GM18873 (cell line): Measurements from ENCODE around the gene KCNJ15.

Source experiments
- ATAC-seq: cut with Tn5 transposase; IDR thresholded peaks from one replicate; pipeline ENCODE4 v1.9.1; 2021; ENCODE audit warnings: mild to moderate bottlenecking, moderate library complexity, moderate number of reproducible peaks; ENCODE audit not compliant: unreplicated experiment, low FRiP score

Gene KCNJ15

DNA sequence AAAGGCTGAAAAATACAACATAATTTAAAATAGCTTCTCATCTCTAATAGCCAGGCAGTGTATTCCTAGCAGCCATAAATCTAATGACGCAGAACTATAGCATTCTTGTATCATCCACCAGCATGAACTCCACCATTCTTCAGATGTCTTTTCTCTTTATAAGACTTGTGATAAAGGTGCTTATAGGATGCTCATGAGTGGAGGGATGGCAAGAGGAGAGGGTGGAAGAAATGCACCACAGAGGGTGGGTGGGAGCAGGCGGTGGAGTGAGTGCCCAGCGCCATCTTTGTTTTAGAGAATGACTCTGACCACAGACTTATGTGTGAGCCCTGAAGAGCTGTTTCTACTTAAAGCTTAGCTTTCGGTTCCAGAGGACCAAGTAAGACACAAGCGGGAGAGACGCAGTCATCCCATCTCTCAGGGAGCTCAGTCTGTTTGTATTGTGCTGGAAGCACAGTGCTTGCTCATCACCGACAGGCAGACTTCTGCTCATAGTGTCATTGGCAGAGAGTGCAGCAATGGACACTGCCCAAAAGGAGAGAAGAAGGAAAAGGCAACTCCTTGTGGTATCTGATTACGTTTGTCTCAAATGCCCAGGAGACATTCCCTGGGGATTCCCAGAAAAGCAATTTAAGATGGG lies 65.6 kb downstream of the KCNJ15 start:
- ATAC-seq, result no peak

DNA sequence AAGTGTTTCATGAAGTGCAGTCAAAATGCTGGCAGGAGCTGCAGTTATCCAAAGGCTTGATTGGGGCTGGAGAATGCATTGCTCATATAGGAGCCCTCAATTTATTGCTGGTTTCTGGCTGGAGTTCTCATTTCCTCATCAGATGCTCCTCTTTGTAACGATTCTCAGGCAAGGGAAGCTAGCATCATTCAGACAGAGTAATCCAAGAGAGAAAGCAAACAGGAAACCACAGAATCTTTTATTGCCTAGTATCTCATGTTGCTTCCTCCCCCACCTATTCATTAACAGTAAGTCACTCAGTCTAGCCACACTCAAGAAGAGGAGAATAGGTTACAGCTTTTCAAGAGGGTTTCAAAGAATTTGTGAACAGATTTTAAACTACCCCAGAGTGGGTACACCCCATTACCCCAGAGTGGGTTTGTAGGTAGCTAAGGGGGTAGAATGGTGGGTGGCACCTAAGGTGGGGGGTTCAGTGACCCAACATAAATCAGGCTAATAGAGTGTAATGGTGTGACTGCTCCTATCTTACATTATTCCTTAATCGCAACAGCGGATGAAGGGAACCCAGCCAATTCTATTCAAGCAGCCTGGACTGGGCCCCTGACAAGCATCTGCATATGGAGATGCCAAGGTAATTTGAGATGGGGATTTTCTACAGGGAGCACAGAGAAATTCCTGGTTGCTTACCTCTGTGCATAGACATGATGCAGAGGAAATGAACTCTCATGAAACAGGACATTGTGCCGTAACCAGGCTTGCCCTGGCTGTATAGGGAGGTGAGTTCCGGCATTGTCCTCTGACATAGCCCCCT lies 67.1 kb downstream of the KCNJ15 start:
- no peak for ATAC-seq

DNA sequence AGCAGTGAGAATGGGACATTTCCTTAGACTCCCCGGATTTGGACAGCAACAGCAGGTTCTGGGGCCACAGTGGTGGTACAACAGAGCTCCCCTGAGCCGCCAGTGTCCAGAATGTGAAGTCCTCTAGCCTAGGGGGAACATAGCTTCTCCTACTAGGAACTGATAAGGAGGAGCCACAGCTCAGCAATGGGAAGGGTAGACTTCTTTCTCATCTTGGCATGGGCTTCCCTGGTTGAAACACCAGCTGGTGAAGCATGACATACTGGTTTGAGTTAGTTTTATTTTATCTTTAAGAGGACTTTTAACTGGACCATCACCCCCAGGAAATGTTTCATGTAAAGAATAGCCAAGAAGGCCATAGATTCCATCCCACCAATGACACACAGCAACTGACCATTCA lies 68.4 kb downstream of the KCNJ15 start:
- no peak for ATAC-seq

- no peak for ATAC-seq
Observed at GRCh38 chr21:38325731-38326420, 69.1 kb downstream of the KCNJ15 start.

DNA sequence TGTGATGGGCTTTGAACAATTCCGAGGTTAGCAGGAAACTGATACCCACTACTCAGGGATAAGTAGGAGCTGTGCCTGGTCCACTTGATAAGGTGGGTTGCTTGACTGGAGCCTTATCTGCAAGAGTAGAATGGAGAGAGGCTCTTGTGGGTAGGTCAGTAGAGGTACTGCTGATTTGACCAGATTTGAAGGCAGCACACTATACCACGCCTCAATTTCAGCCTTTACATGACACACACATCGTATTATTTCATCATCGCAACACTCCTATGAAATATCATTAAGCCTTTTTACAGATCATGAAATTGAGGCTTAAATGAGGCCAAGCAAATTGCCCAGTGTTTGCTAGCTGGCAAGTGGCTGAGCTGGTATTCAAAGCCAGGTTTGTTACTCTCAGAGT lies 69.6 kb downstream of the KCNJ15 start:
- no peak for ATAC-seq

DNA sequence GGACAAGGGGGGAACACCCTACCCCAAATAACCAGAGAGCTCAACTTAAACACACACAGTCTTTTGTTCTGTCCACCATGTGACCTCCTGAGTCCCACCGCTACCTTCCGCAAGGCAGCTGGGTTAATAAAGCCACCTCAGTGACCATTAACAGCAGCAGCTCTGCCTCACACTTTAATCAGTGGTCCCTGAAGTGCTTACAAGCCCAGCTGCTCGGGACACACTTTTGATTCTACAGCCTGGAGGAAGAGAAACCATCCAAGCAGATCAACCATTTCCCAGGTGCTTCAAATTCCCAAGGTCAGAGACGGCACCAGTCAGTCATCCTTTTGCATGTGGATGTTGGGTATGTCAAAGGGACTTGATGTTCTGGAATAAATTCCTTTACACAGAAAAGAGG lies 70.1 kb downstream of the KCNJ15 start:
- ATAC-seq, result no peak

GRCh38 chr21:38327984-38328383 lies 71.2 kb downstream of the KCNJ15 start:
- ATAC-seq, result no peak

DNA sequence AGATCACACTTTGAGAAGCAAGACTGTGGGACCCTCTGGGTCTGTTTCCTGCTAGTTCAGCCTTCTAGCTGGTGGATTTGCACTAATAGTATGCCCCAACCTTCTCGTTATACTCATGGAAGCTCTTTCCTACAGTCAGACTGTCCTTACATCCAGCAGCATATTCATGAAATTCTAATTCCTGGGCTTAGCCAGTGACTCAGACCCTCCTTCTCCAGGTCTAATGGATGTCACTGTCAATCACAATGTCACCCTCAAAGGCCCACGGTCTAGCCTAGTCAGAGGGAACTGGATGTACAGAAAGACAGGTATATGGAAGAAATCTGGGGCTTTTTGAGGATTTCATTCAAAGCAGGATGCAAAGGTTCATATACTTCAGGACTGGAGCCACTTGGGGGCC lies 72.4 kb downstream of the KCNJ15 start:
- ATAC-seq, result no peak

GRCh38 chr21:38330666-38331065 lies 73.9 kb downstream of the KCNJ15 start:
- no peak for ATAC-seq

- no peak for ATAC-seq
Observed at GRCh38 chr21:38333301-38334272, 76.8 kb downstream of the KCNJ15 start.

DNA sequence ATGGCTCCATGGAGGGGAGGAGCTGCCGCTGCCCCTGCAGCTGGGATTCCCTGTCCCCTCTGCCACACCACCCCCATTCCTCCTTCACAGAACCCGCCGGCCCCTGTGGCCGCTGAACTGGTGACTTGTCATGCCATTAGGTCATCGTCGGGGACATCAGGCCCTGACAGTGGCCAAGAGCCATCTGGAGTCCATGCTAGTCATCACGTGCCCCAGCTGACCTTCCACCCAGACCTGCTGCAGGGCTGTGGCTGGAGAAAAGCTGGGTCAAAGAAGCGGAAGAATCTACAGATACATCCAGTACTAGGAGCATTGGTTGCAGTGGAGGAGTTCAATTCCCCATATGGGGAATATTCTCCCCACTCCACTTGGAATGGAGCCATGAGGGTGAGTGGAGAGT lies 78.1 kb downstream of the KCNJ15 start:
- no peak for ATAC-seq

GRCh38 chr21:38337793-38338192 lies 81.0 kb downstream of the KCNJ15 start:
- no peak for ATAC-seq

DNA sequence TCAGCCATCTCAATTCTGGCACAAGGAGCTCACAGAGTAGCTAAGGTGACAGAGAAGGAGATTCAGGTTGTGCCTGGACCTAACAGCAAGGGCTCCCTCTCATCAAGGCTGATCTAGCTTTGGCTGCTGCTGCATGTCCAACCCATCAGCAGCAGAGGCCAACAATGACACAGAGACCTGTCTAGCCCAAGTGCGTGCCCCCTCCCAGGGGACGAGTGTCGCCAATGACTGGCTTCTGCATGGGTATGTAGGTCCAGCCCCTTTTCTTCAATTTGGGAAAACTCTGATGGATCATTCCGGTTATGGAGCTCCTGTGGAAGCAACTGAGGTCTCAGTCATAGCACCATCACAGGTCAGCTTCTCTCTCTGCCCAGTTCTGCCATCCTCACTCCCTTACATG lies 83.3 kb downstream of the KCNJ15 start:
- no peak for ATAC-seq

- ATAC-seq, result no peak
Observed at GRCh38 chr21:38341546-38342012, 84.8 kb downstream of the KCNJ15 start.

- no peak for ATAC-seq
Observed at GRCh38 chr21:38342739-38343138, 85.9 kb downstream of the KCNJ15 start.

- no peak for ATAC-seq
Observed at GRCh38 chr21:38343691-38344090, 86.9 kb downstream of the KCNJ15 start.

- no peak for ATAC-seq
Observed at GRCh38 chr21:38346286-38346685, 89.5 kb downstream of the KCNJ15 start.

- ATAC-seq, result no peak
Observed at GRCh38 chr21:38349111-38349746, 92.4 kb downstream of the KCNJ15 start.

GRCh38 chr21:38349977-38350376 lies 93.2 kb downstream of the KCNJ15 start:
- ATAC-seq, result no peak

DNA sequence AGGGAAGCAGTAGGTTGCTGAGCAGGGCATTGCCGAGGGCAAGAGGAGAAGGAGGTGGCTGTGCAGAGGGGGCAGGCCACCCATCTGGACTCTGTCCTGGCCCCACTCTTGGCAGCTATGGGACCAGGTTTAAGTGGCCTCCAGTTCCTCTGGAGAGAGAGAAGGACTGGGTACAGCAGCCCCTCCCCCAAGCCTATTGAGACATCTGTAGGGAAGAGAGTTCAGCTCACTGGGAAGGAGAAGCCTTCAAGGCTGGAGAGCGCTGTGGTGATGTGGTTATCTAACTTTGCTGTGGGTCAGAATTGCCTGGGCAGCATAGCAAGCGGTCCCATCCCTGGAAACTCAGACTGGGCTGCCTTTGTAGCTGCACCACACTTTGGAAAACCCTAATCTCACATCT lies 93.9 kb downstream of the KCNJ15 start:
- ATAC-seq, result no peak
